ENCODE data around the gene CHN1.

Gene CHN1

GRCh38 chr2:174771631-174772471, 233.3 kb downstream of the CHN1 start:
- H3K9me3 ChIP-seq (ENCODE audit: control insufficient read depth, insufficient read depth, low read length): no peaks in the 10 kb centered on the region
- no peaks in the 10 kb centered on the region for H3K9me2 ChIP-seq (replicated peaks; ENCODE audit: control insufficient read depth, low read length)
- H3K4me1 ChIP-seq (ENCODE audit: control insufficient read depth, low read length): peaks cover 3% of the 10 kb centered on the region
- no peak overlapping the region for H3K4me3 ChIP-seq (ENCODE audit: low read length)
- no peaks in the 10 kb centered on the region; the same call in 1 of the 2 replicates for H3K27me3 ChIP-seq (ENCODE audit: control insufficient read depth, low read length)
- no peaks in the 10 kb centered on the region for H4K20me1 ChIP-seq (ENCODE audit: control insufficient read depth, insufficient read depth, low read depth, low read length)
- no peaks in the 10 kb centered on the region for H3K79me2 ChIP-seq (ENCODE audit: control insufficient read depth, low read length)
- TF ChIP-seq CTCF (IDR thresholded peaks at IDR 0.05; ENCODE audit: low read depth, low read length, poor library complexity, severe bottlenecking): peak; percentile 46
- no peak for TF ChIP-seq EZH2phosphoT487 (IDR thresholded peaks at IDR 0.05; ENCODE audit: borderline replicate concordance, low read length)
- no peaks in the 10 kb centered on the region for H3K36me3 ChIP-seq (ENCODE audit: control insufficient read depth, low read length)
- no peaks in the 10 kb centered on the region for H3F3A ChIP-seq (ENCODE audit: control insufficient read depth, insufficient read depth)
- H3K27ac ChIP-seq (ENCODE audit: low read depth, low read length): no peak overlapping the region
- no peak overlapping the region for H3K4me2 ChIP-seq (ENCODE audit: low read length)

- H3K79me2 ChIP-seq (ENCODE audit: control insufficient read depth, low read length): no peaks in the 10 kb centered on the region
- H3K9me2 ChIP-seq (replicated peaks; ENCODE audit: control insufficient read depth, low read length): no peaks in the 10 kb centered on the region
- no peak overlapping the region for H3K27ac ChIP-seq (ENCODE audit: low read depth, low read length)
- no peaks in the 10 kb centered on the region for H4K20me1 ChIP-seq (ENCODE audit: control insufficient read depth, insufficient read depth, low read depth, low read length)
- no peaks in the 10 kb centered on the region for H3K9me3 ChIP-seq (ENCODE audit: control insufficient read depth, insufficient read depth, low read length)
- no peak overlapping the region for H3K4me2 ChIP-seq (ENCODE audit: low read length)
- H3K4me3 ChIP-seq (ENCODE audit: low read length): no peak overlapping the region
- TF ChIP-seq EZH2phosphoT487 (IDR thresholded peaks at IDR 0.05; ENCODE audit: borderline replicate concordance, low read length) (no peak), CTCF (IDR thresholded peaks at IDR 0.05; ENCODE audit: low read depth, low read length, poor library complexity, severe bottlenecking) (no peak)
- no peaks in the 10 kb centered on the region for H3F3A ChIP-seq (ENCODE audit: control insufficient read depth, insufficient read depth)
- peaks cover 5% of the 10 kb centered on the region for H3K27me3 ChIP-seq (ENCODE audit: control insufficient read depth, low read length)
- H3K4me1 ChIP-seq (ENCODE audit: control insufficient read depth, low read length): peaks cover 3% of the 10 kb centered on the region
- H3K36me3 ChIP-seq (ENCODE audit: control insufficient read depth, low read length): no peaks in the 10 kb centered on the region
Observed at GRCh38 chr2:174771136-174771535, 234.0 kb downstream of the CHN1 start.

GRCh38 chr2:174768557-174768956, 236.6 kb downstream of the CHN1 start:
- H3K36me3 ChIP-seq (ENCODE audit: control insufficient read depth, low read length): no peaks in the 10 kb centered on the region
- H3K4me2 ChIP-seq (ENCODE audit: low read length): no peak overlapping the region

More at GRCh38 chr2:174768557-174768956, 236.6 kb downstream of the CHN1 start:
- no peaks in the 10 kb centered on the region for H3K9me2 ChIP-seq (replicated peaks; ENCODE audit: control insufficient read depth, low read length)
- H3F3A ChIP-seq (ENCODE audit: control insufficient read depth, insufficient read depth): no peaks in the 10 kb centered on the region
- TF ChIP-seq EZH2phosphoT487 (IDR thresholded peaks at IDR 0.05; ENCODE audit: borderline replicate concordance, low read length): no peak
- no peak for TF ChIP-seq CTCF (IDR thresholded peaks at IDR 0.05; ENCODE audit: low read depth, low read length, poor library complexity, severe bottlenecking)
- H3K79me2 ChIP-seq (ENCODE audit: control insufficient read depth, low read length): no peaks in the 10 kb centered on the region
- H4K20me1 ChIP-seq (ENCODE audit: control insufficient read depth, insufficient read depth, low read depth, low read length): no peaks in the 10 kb centered on the region
- no peak overlapping the region for H3K27ac ChIP-seq (ENCODE audit: low read depth, low read length)
- no peak overlapping the region for H3K4me3 ChIP-seq (ENCODE audit: low read length)
- no peaks in the 10 kb centered on the region for H3K9me3 ChIP-seq (ENCODE audit: control insufficient read depth, insufficient read depth, low read length)
- no peaks in the 10 kb centered on the region for H3K4me1 ChIP-seq (ENCODE audit: control insufficient read depth, low read length)
- peaks cover 12% of the 10 kb centered on the region for H3K27me3 ChIP-seq (ENCODE audit: control insufficient read depth, low read length)
